HepG2 (cell line): ENCODE data around the gene PARP2. TPM values are rescaled to one million over a fixed set of nuclear protein-coding genes. Genes with fewer than 3 reads are reported as not detected.

ENCODE experiments used
- ARNT ChIP-seq: fragments of 450-650 bp; IDR thresholded peaks from 2 replicates; pipeline ENCODE4 v1.6.1; 2017
- CBX1 ChIP-seq: IDR thresholded peaks from one replicate; pipeline ENCODE4 v1.6.1; 2016; ENCODE audit warnings: antibody characterized with exemption, low read depth
- HES4 ChIP-seq: sonication (generic); formaldehyde crosslinking; IDR thresholded peaks from 2 replicates; pipeline ENCODE4 v1.9.0; 2021; ENCODE audit warnings: mild to moderate bottlenecking, missing genetic modification reagents, borderline replicate concordance
- KLF6 ChIP-seq: IDR thresholded peaks from 2 replicates; pipeline ENCODE4 v1.8.0; 2016; ENCODE audit warnings: missing biosample characterization, missing genetic modification reagents
- MIER2 ChIP-seq: IDR thresholded peaks from 2 replicates; pipeline ENCODE4 v1.6.1; 2016; ENCODE audit warnings: missing biosample characterization, missing genetic modification reagents
- NCOA1 ChIP-seq: sonication (generic); formaldehyde crosslinking; IDR thresholded peaks from 2 replicates; pipeline ENCODE4 v1.9.0; 2021; ENCODE audit warnings: missing genetic modification reagents
- NFE2L2 ChIP-seq: fragments of 150-350 bp; IDR thresholded peaks from 2 replicates; pipeline ENCODE4 v1.6.1; 2014; ENCODE audit warnings: low read length
- NKX3-1 ChIP-seq: sonication (generic); formaldehyde crosslinking; IDR thresholded peaks from 2 replicates; pipeline ENCODE4 v1.5.0; 2020; ENCODE audit warnings: missing genetic modification reagents
- NR2F6 ChIP-seq, 2 experiments: IDR thresholded peaks; 2 replicates each; pipeline ENCODE4 v1.6.1; 2016; ENCODE audit warnings: antibody characterized with exemption in 1 of 2, mild to moderate bottlenecking in 1 of 2
- ONECUT2 ChIP-seq: sonication (generic); formaldehyde crosslinking; IDR thresholded peaks from 2 replicates; pipeline ENCODE4 v1.4.0; 2020; ENCODE audit warnings: missing genetic modification reagents
- SIN3B ChIP-seq: fragments of 150-350 bp; IDR thresholded peaks from 2 replicates; pipeline ENCODE4 v1.6.1; 2014; ENCODE audit warnings: low read length
- ZBTB1 ChIP-seq: sonication (generic); formaldehyde crosslinking; IDR thresholded peaks from 2 replicates; pipeline ENCODE4 v1.4.0; 2020; ENCODE audit warnings: missing genetic modification reagents, borderline replicate concordance
- ZBTB21 ChIP-seq: sonication (generic); formaldehyde crosslinking; IDR thresholded peaks from 2 replicates; pipeline ENCODE4 v1.4.0; 2020; ENCODE audit warnings: missing genetic modification reagents
- ZNF205 ChIP-seq: IDR thresholded peaks from 2 replicates; pipeline ENCODE4 v1.6.1; 2018; ENCODE audit warnings: missing biosample characterization, missing genetic modification reagents
- polyA plus RNA-seq, 8 experiments: library from polyadenylated mRNA; depleted of rRNA in 3 of 8; stranded (reverse) in 7 of 8; unstranded in 1 of 8; fragments of >200 nt; fragmentation: Illumina TruSeq in 4 of 8; extraction: Trizol in 4 of 8; gene quantifications; 2 replicates each; pipeline versions ENCODE4 v1.2.1 to v1.2.3, GENCODE V29; 2011 to 2016; ENCODE audit warnings: low read depth in 4 of 8, missing spikeins in 1 of 8, mixed read lengths in 1 of 8; ENCODE audit not compliant: insufficient read depth in 1 of 8
- total RNA-seq, 5 experiments: library from RNA; depleted of rRNA; stranded (reverse); fragments of >200 nt; fragmentation: Illumina TruSeq; extraction: Trizol; gene quantifications; 2 replicates each; pipeline ENCODE4 v1.2.3, GENCODE V29; 2016; ENCODE audit warnings: low read depth in 1 of 5
- TF ChIP-seq, protein P1 (sequence below): sonication (generic); formaldehyde crosslinking; IDR thresholded peaks from 2 replicates; pipeline ENCODE4 v1.5.1; 2020; ENCODE audit warnings: mild to moderate bottlenecking, missing genetic modification reagents, moderate library complexity
- TF ChIP-seq, protein P2 (sequence below): sonication (generic); formaldehyde crosslinking; IDR thresholded peaks from 2 replicates; pipeline ENCODE4 v1.4.0; 2020; ENCODE audit warnings: missing genetic modification reagents, mild to moderate bottlenecking, borderline replicate concordance
- TF ChIP-seq, protein P3 (sequence below): sonication (generic); formaldehyde crosslinking; IDR thresholded peaks from 2 replicates; pipeline ENCODE4 v1.5.1; 2020; ENCODE audit warnings: missing genetic modification reagents, mild to moderate bottlenecking, borderline replicate concordance
- TF ChIP-seq, protein P4 (sequence below): sonication (generic); formaldehyde crosslinking; IDR thresholded peaks from 2 replicates; pipeline ENCODE4; 2020; ENCODE audit warnings: missing genetic modification reagents, mild to moderate bottlenecking, borderline replicate concordance

The PARP2 gene
- total and polyA plus RNA-seq, 2 of the 13 experiments (the other 11 are each of a cell fraction or from before 2014, with no cell fraction given) = 37.3 to 38.4 TPM

DNA sequence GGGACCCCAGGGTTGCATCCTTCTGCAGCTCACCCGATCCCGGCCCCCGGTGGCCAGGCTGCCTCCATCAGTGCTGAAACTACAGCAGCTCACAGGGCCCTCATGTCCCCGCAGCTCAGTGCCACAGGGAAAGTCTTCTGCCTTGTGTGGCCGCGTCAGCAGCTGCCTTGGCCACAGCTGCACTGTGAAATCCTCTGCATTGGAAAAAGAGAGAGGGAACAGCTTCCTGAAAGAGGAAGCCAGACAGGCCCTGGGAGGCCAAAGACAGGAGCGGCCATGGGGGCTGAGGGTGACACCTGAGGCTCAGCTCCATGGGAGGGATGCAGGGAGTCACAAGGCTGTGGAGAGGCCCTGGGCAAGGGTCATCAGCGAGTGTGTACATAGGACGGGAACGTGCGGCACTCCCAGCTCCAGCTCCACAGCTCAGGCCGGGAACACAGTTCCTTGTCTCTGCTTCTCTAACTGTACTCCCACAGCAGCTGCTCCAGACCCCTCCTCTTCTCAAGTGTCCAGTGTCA is 32.7 kb downstream of the PARP2 start (continued):
- TF ChIP-seq CBX1 (peak; percentile 73), NKX3-1 (no peak), MIER2 (CRISPR knock-in tag) (no peak), KLF6 (CRISPR knock-in tag) (no peak), HES4 (CRISPR knock-in tag) (no peak), ZBTB1 (CRISPR knock-in tag) (no peak), ZBTB21 (CRISPR knock-in tag) (no peak), ARNT (no peak), ZNF205 (no peak), ONECUT2 (CRISPR knock-in tag) (no peak), NCOA1 (CRISPR knock-in tag) (0 out of 2 replicates have a peak, but pooled peaks have one; percentile 19), NR2F6 (IDR thresholded peaks at IDR 0.05) (peak; percentile 66), NR2F6 (CRISPR knock-in tag; IDR thresholded peaks at IDR 0.05) (peak; percentile 73; the same call in 1 of the 2 replicates), NFE2L2 (no peak), SIN3B (no peak)
- TF ChIP-seq, protein P1, sequence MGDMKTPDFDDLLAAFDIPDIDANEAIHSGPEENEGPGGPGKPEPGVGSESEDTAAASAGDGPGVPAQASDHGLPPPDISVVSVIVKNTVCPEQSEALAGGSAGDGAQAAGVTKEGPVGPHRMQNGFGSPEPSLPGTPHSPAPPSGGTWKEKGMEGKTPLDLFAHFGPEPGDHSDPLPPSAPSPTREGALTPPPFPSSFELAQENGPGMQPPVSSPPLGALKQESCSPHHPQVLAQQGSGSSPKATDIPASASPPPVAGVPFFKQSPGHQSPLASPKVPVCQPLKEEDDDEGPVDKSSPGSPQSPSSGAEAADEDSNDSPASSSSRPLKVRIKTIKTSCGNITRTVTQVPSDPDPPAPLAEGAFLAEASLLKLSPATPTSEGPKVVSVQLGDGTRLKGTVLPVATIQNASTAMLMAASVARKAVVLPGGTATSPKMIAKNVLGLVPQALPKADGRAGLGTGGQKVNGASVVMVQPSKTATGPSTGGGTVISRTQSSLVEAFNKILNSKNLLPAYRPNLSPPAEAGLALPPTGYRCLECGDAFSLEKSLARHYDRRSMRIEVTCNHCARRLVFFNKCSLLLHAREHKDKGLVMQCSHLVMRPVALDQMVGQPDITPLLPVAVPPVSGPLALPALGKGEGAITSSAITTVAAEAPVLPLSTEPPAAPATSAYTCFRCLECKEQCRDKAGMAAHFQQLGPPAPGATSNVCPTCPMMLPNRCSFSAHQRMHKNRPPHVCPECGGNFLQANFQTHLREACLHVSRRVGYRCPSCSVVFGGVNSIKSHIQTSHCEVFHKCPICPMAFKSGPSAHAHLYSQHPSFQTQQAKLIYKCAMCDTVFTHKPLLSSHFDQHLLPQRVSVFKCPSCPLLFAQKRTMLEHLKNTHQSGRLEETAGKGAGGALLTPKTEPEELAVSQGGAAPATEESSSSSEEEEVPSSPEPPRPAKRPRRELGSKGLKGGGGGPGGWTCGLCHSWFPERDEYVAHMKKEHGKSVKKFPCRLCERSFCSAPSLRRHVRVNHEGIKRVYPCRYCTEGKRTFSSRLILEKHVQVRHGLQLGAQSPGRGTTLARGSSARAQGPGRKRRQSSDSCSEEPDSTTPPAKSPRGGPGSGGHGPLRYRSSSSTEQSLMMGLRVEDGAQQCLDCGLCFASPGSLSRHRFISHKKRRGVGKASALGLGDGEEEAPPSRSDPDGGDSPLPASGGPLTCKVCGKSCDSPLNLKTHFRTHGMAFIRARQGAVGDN (CRISPR knock-in tag) = peak; percentile 98
- TF ChIP-seq, protein P2, sequence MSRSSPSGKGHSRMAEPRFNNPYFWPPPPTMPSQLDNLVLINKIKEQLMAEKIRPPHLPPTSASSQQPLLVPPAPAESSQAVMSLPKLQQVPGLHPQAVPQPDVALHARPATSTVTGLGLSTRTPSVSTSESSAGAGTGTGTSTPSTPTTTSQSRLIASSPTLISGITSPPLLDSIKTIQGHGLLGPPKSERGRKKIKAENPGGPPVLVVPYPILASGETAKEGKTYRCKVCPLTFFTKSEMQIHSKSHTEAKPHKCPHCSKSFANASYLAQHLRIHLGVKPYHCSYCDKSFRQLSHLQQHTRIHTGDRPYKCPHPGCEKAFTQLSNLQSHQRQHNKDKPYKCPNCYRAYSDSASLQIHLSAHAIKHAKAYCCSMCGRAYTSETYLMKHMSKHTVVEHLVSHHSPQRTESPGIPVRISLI (CRISPR knock-in tag) = no peak
- TF ChIP-seq, protein P3, sequence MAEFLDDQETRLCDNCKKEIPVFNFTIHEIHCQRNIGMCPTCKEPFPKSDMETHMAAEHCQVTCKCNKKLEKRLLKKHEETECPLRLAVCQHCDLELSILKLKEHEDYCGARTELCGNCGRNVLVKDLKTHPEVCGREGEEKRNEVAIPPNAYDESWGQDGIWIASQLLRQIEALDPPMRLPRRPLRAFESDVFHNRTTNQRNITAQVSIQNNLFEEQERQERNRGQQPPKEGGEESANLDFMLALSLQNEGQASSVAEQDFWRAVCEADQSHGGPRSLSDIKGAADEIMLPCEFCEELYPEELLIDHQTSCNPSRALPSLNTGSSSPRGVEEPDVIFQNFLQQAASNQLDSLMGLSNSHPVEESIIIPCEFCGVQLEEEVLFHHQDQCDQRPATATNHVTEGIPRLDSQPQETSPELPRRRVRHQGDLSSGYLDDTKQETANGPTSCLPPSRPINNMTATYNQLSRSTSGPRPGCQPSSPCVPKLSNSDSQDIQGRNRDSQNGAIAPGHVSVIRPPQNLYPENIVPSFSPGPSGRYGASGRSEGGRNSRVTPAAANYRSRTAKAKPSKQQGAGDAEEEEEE (CRISPR knock-in tag) = peak; percentile 49; the same call in 1 of the 2 replicates
- TF ChIP-seq, protein P4, sequence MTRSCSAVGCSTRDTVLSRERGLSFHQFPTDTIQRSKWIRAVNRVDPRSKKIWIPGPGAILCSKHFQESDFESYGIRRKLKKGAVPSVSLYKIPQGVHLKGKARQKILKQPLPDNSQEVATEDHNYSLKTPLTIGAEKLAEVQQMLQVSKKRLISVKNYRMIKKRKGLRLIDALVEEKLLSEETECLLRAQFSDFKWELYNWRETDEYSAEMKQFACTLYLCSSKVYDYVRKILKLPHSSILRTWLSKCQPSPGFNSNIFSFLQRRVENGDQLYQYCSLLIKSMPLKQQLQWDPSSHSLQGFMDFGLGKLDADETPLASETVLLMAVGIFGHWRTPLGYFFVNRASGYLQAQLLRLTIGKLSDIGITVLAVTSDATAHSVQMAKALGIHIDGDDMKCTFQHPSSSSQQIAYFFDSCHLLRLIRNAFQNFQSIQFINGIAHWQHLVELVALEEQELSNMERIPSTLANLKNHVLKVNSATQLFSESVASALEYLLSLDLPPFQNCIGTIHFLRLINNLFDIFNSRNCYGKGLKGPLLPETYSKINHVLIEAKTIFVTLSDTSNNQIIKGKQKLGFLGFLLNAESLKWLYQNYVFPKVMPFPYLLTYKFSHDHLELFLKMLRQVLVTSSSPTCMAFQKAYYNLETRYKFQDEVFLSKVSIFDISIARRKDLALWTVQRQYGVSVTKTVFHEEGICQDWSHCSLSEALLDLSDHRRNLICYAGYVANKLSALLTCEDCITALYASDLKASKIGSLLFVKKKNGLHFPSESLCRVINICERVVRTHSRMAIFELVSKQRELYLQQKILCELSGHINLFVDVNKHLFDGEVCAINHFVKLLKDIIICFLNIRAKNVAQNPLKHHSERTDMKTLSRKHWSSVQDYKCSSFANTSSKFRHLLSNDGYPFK (CRISPR knock-in tag) = no peak; the same call in 1 of the 2 replicates
